GM23338 (cell line): ENCODE data around the gene PANK3. TPM values are rescaled to one million over a fixed set of nuclear protein-coding genes. Genes with fewer than 3 reads are reported as not detected.

ENCODE experiments used
- ATAC-seq: fragments of 200-7000 bp; cut with Tn5 transposase; 3 replicates; pipeline ENCODE4 v1.9.1; 2020
- DNase-seq: peaks from one replicate; pipeline ENCODE4 v3.0.0-alpha.2; 2015; ENCODE audit warnings: low spot score
- H2AFZ ChIP-seq: fragments of 200-600 bp; sonication (generic); 2 replicates; pipeline ENCODE4 v1.8.0; 2016; ENCODE audit warnings: antibody characterized with exemption, mild to moderate bottlenecking, moderate library complexity
- H3F3A ChIP-seq: fragments of 200-600 bp; sonication (generic); replicated peaks from 2 replicates; pipeline ENCODE4 v1.8.0; 2017; ENCODE audit warnings: antibody characterized with exemption, mixed run types, low read depth
- H3K27ac ChIP-seq: fragments of 200-600 bp; sonication (generic); 2 replicates; pipeline ENCODE4 v1.6.1; 2016; ENCODE audit warnings: low read depth
- H3K27me3 ChIP-seq: fragments of 200-600 bp; sonication (generic); 2 replicates; pipeline ENCODE4 v1.8.0; 2016; ENCODE audit warnings: mild to moderate bottlenecking, mixed run types, moderate library complexity; ENCODE audit not compliant: insufficient read depth
- H3K36me3 ChIP-seq: fragments of 200-600 bp; sonication (generic); 2 replicates; pipeline ENCODE4 v1.8.0; 2016; ENCODE audit warnings: mild to moderate bottlenecking; ENCODE audit not compliant: insufficient read depth
- H3K4me1 ChIP-seq: fragments of 200-600 bp; sonication (generic); 2 replicates; pipeline ENCODE4 v1.8.0; 2016; ENCODE audit warnings: mild to moderate bottlenecking, moderate library complexity; ENCODE audit not compliant: insufficient read depth
- H3K4me2 ChIP-seq: fragments of 200-600 bp; sonication (generic); 2 replicates; pipeline ENCODE4 v1.7.1; 2017; ENCODE audit warnings: mixed run types
- H3K4me3 ChIP-seq: fragments of 200-600 bp; sonication (generic); 2 replicates; pipeline ENCODE4 v1.6.1; 2016; ENCODE audit warnings: mixed run types
- H3K79me2 ChIP-seq: fragments of 200-600 bp; sonication (generic); replicated peaks from 2 replicates; pipeline ENCODE4 v1.8.0; 2017; ENCODE audit warnings: mild to moderate bottlenecking; ENCODE audit not compliant: insufficient read depth
- H3K9me2 ChIP-seq: fragments of 200-600 bp; sonication (generic); 2 replicates; pipeline ENCODE4 v1.8.0; 2017; ENCODE audit not compliant: insufficient read depth
- H4K20me1 ChIP-seq: fragments of 200-600 bp; sonication (generic); replicated peaks from 2 replicates; pipeline ENCODE4 v1.8.0; 2017; ENCODE audit warnings: mild to moderate bottlenecking; ENCODE audit not compliant: insufficient read depth
- H3K27ac Mint-ChIP-seq: 2 replicates; pipeline ENCODE4 v1.8.0; 2020; ENCODE audit warnings: inconsistent platforms, mild to moderate bottlenecking, moderate library complexity, mixed read lengths
- H3K27me3 Mint-ChIP-seq: 3 replicates; pipeline ENCODE4 v1.8.0; 2022; ENCODE audit warnings: low read depth, mild to moderate bottlenecking, moderate library complexity, mixed read lengths, inconsistent platforms; ENCODE audit not compliant: insufficient read depth, poor library complexity
- H3K36me3 Mint-ChIP-seq: 3 replicates; pipeline ENCODE4 v1.8.0; 2021; ENCODE audit warnings: low read depth, mild to moderate bottlenecking, inconsistent platforms, moderate library complexity, mixed read lengths
- H3K4me1 Mint-ChIP-seq: 3 replicates; pipeline ENCODE4 v1.8.0; 2020; ENCODE audit warnings: mild to moderate bottlenecking, inconsistent platforms, mixed read lengths
- H3K4me3 Mint-ChIP-seq: 3 replicates; pipeline ENCODE4 v1.8.0; 2021; ENCODE audit warnings: moderate library complexity, mild to moderate bottlenecking, inconsistent platforms, mixed read lengths
- H3K9me3 Mint-ChIP-seq: 3 replicates; pipeline ENCODE4 v1.8.0; 2020; ENCODE audit warnings: moderate library complexity, mild to moderate bottlenecking, inconsistent platforms, mixed read lengths
- CREB1 ChIP-seq: fragments of 250-450 bp; sonication (Bioruptor Pico); IDR thresholded peaks from 2 replicates; pipeline ENCODE4 v1.5.0; 2020; ENCODE audit warnings: low read depth, mild to moderate bottlenecking, moderate library complexity
- CTCF ChIP-seq, 2 experiments: fragments of 200-600 bp in 1 of 2; sonication (generic) in 1 of 2; conservative IDR thresholded peaks; 2 replicates each; pipeline versions ENCODE4 v1.5.1 to v1.6.1; 2016 to 2017; ENCODE audit warnings: antibody characterized with exemption in 2 of 2, low read depth in 2 of 2, mild to moderate bottlenecking in 2 of 2, moderate library complexity in 1 of 2
- ETS1 ChIP-seq: IDR thresholded peaks from 2 replicates; pipeline ENCODE4 v1.6.1; 2016; ENCODE audit warnings: antibody characterized with exemption
- EZH2 ChIP-seq: fragments of 200-600 bp; sonication (generic); IDR thresholded peaks from one replicate; pipeline ENCODE4 v1.8.0; 2017; ENCODE audit warnings: antibody characterized with exemption, mild to moderate bottlenecking, low read depth; ENCODE audit not compliant: unreplicated experiment
- EZH2phosphoT487 ChIP-seq: fragments of 200-600 bp; sonication (generic); IDR thresholded peaks from one replicate; pipeline ENCODE4 v1.8.1; 2018; ENCODE audit warnings: antibody characterized with exemption; ENCODE audit not compliant: unreplicated experiment
- JUNB ChIP-seq: IDR thresholded peaks from one replicate; pipeline ENCODE4 v1.6.1; 2016; ENCODE audit warnings: antibody characterized with exemption; ENCODE audit not compliant: unreplicated experiment
- NANOG ChIP-seq: IDR thresholded peaks from 2 replicates; pipeline ENCODE4 v1.6.1; 2016; ENCODE audit warnings: antibody characterized with exemption, borderline replicate concordance
- POLR2AphosphoS5 ChIP-seq: IDR thresholded peaks from 2 replicates; pipeline ENCODE4 v1.6.1; 2016; ENCODE audit warnings: antibody characterized with exemption, low read depth
- REST ChIP-seq: IDR thresholded peaks from one replicate; pipeline ENCODE4 v1.6.1; 2018; ENCODE audit warnings: antibody characterized with exemption; ENCODE audit not compliant: unreplicated experiment
- STAT1 ChIP-seq: IDR thresholded peaks from one replicate; pipeline ENCODE4 v1.6.1; 2016; ENCODE audit warnings: antibody characterized with exemption; ENCODE audit not compliant: unreplicated experiment
- ZNF114 ChIP-seq: fragments of 250-450 bp; sonication (Bioruptor Pico); IDR thresholded peaks from 2 replicates; pipeline ENCODE4 v1.5.0; 2020; ENCODE audit warnings: mild to moderate bottlenecking, moderate library complexity
- ZNF331 ChIP-seq: fragments of 250-450 bp; sonication (Bioruptor Pico); IDR thresholded peaks from 2 replicates; pipeline ENCODE4 v1.5.0; 2020; ENCODE audit warnings: low read depth, mild to moderate bottlenecking, moderate library complexity
- ZNF462 ChIP-seq: fragments of 250-450 bp; sonication (Bioruptor Pico); IDR thresholded peaks from 2 replicates; pipeline ENCODE4 v1.5.0; 2020; ENCODE audit warnings: mild to moderate bottlenecking, moderate library complexity
- polyA plus RNA-seq: library from polyadenylated mRNA; unstranded; fragments of >200 nt; fragmentation: Nextera tagmentation; extraction: Ambion mirVana; gene quantifications from 2 replicates; pipeline ENCODE4 v1.2.1, GENCODE V29; 2016
- total RNA-seq: library from RNA; depleted of rRNA; stranded (reverse); fragments of >200 nt; shearing (Covaris generic); gene quantifications from 2 replicates; pipeline ENCODE4 v1.2.3, GENCODE V29; 2014

The PANK3 gene
- total and polyA plus RNA-seq, 2 experiments from 2014 or later: 17.0 to 91.6 TPM

GRCh38 chr5:168602517-168602916, 23.3 kb upstream of the PANK3 start:
- no peak for DNase-seq
- Mint-ChIP-seq H3K4me3 (no peak overlapping the region; the same call in 2 of the 3 replicates), H3K27me3 (peaks cover 2% of the 10 kb centered on the region), H3K9me3 (no peaks in the 10 kb centered on the region), H3K4me1 (peaks cover 6% of the 10 kb centered on the region; the same call in 2 of the 3 replicates), H3K36me3 (no peaks in the 10 kb centered on the region), H3K27ac (no peak overlapping the region)
- ATAC-seq: no peak
- no peaks in the 10 kb centered on the region for H3F3A ChIP-seq
- H4K20me1 ChIP-seq: no peaks in the 10 kb centered on the region
- peaks cover under 1% of the 10 kb centered on the region for H3K27me3 ChIP-seq
- H3K4me1 ChIP-seq: peaks cover 9% of the 10 kb centered on the region
- no peaks in the 10 kb centered on the region for H3K36me3 ChIP-seq
- H2AFZ ChIP-seq: no peak overlapping the region
- H3K9me2 ChIP-seq: no peaks in the 10 kb centered on the region
- TF ChIP-seq REST (no peak), ETS1 (no peak), JUNB (no peak), EZH2 (no peak), NANOG (no peak), CREB1 (no peak), POLR2AphosphoS5 (no peak), ZNF462 (no peak), EZH2phosphoT487 (no peak), CTCF (conservative IDR thresholded peaks at IDR 0.05; ENCODE audit: low read depth in 2 of 2) (no peak), ZNF331 (CRISPR knock-in tag) (no peak), ZNF114 (CRISPR knock-in tag) (no peak), STAT1 (no peak)
- no peaks in the 10 kb centered on the region for H3K79me2 ChIP-seq
- H3K27ac ChIP-seq: no peak overlapping the region
- no peak overlapping the region for H3K4me3 ChIP-seq
- H3K4me2 ChIP-seq: no peak overlapping the region
